ENCODE measurements around the gene KCNH2.

The KCNH2 gene

DNA sequence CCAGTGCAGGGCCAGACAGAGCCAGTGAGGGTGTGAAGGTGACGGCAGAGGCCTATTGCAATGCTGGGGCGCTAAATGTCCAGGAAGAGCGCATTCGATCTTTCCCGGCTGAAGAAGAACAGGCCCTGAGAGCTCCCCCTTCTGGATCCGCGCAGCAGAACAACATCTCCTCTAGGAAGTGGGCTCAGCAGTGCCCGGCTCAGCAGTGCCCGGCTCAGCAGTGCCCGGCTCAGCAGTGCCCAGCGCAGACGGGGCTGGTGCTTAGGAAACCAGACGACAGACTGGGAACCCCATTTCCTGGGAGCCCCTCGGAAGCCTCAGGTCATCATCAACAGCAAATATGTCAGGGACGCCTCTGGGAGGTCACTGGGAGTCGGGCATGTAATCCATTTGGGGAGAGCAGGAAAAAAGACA is 8.0 kb upstream of the KCNH2 start:
- TF ChIP-seq, protein P1, sequence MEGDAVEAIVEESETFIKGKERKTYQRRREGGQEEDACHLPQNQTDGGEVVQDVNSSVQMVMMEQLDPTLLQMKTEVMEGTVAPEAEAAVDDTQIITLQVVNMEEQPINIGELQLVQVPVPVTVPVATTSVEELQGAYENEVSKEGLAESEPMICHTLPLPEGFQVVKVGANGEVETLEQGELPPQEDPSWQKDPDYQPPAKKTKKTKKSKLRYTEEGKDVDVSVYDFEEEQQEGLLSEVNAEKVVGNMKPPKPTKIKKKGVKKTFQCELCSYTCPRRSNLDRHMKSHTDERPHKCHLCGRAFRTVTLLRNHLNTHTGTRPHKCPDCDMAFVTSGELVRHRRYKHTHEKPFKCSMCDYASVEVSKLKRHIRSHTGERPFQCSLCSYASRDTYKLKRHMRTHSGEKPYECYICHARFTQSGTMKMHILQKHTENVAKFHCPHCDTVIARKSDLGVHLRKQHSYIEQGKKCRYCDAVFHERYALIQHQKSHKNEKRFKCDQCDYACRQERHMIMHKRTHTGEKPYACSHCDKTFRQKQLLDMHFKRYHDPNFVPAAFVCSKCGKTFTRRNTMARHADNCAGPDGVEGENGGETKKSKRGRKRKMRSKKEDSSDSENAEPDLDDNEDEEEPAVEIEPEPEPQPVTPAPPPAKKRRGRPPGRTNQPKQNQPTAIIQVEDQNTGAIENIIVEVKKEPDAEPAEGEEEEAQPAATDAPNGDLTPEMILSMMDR (IDR thresholded peaks at IDR 0.05): no peak
- no peak overlapping the region for H3K4me3 ChIP-seq (ENCODE audit: low read depth in 1 of 2, low read length in 1 of 2)
- no peak overlapping the region for H3K27ac ChIP-seq
- no peaks in the 10 kb centered on the region for H3K36me3 ChIP-seq
- H3K9me3 ChIP-seq: no peaks in the 10 kb centered on the region
- H3K4me1 ChIP-seq (ENCODE audit: control insufficient read depth in 1 of 2, insufficient read depth in 1 of 2, low read depth in 1 of 2, low read length in 1 of 2): no peaks in the 10 kb centered on the region
- peaks cover 100% of the 10 kb centered on the region for H3K27me3 ChIP-seq

DNA sequence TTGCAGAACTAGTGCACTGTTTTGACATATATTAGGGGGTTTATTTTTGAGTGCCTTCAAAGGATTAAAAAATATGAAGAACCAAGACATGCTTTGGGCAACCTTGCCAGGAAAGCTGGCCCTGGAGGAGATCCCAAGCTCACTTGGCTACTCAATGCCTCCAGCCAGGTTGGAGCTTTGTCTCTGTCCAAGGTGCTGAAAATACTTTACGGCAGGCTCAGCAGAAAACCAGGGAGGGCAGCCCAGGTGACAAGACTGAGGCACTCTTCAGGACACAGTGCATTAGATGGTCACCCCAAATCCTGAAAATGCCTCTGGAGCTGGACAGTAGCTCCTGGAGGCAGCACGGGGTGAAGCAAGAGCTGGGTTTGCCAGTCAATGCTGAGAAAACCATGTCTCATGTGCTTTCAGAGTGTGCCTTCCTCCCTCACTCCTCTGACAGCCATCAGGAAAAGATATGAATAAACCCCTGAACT is 5.8 kb upstream of the KCNH2 start:
- H3K36me3 ChIP-seq: no peaks in the 10 kb centered on the region
- H3K4me3 ChIP-seq (ENCODE audit: low read depth in 1 of 2, low read length in 1 of 2): no peak overlapping the region
- H3K4me1 ChIP-seq (ENCODE audit: control insufficient read depth in 1 of 2, insufficient read depth in 1 of 2, low read depth in 1 of 2, low read length in 1 of 2): no peaks in the 10 kb centered on the region
- peaks cover 100% of the 10 kb centered on the region for H3K27me3 ChIP-seq
- TF ChIP-seq, protein P1 (IDR thresholded peaks at IDR 0.05): no peak
- no peak overlapping the region for H3K27ac ChIP-seq
- H3K9me3 ChIP-seq: no peaks in the 10 kb centered on the region

DNA sequence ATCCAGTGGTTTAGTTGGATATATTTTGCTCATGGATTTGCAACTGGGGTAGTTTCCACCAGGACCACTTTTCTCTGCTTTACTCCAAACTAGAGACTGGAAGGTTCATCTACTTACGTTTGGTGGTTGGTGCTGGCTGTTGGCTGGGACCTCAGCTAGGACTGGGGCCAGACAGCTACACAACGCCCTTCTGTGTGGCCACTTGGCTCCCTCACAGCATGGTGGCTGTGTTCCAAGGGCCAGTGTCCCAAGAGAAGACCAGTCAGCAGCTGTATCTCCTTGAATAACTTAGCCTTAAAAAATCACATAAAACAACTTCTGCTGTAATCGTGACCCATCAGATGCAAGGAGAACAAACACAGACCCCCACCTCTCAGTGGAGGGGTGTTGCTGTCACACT is 4.2 kb upstream of the KCNH2 start:
- no peaks in the 10 kb centered on the region for H3K36me3 ChIP-seq
- no peaks in the 10 kb centered on the region for H3K9me3 ChIP-seq
- H3K27ac ChIP-seq: no peak overlapping the region
- H3K27me3 ChIP-seq: peaks cover 98% of the 10 kb centered on the region
- TF ChIP-seq, protein P1 (IDR thresholded peaks at IDR 0.05): no peak
- no peaks in the 10 kb centered on the region for H3K4me1 ChIP-seq (ENCODE audit: control insufficient read depth in 1 of 2, insufficient read depth in 1 of 2, low read depth in 1 of 2, low read length in 1 of 2)
- no peak overlapping the region for H3K4me3 ChIP-seq (ENCODE audit: low read depth in 1 of 2, low read length in 1 of 2)

DNA sequence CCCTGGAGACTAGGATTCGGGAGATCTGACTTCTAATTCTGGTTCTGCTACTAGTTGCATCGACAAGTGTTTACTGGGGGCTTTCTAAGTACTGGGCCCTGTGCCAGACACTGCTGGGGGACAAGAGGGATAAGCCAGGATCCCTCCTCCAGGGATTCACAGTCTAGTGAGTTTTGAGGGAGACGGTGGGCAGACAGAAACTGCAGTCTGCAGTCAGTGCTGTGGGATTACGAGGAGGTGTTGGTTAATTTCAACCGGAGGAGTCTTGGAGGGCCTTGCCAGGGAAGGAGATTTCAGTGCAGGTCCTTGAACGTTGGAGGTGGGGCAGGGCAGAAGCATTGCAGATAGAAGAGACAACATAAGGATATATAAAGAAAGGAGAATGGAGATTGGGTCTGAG is 3.5 kb upstream of the KCNH2 start:
- H3K36me3 ChIP-seq: no peaks in the 10 kb centered on the region
- no peak overlapping the region for H3K4me3 ChIP-seq (ENCODE audit: low read depth in 1 of 2, low read length in 1 of 2)
- TF ChIP-seq, protein P1 (IDR thresholded peaks at IDR 0.05): no peak
- H3K27ac ChIP-seq: no peak overlapping the region
- no peaks in the 10 kb centered on the region for H3K9me3 ChIP-seq
- H3K4me1 ChIP-seq (ENCODE audit: control insufficient read depth in 1 of 2, insufficient read depth in 1 of 2, low read depth in 1 of 2, low read length in 1 of 2): no peaks in the 10 kb centered on the region
- peaks cover 98% of the 10 kb centered on the region for H3K27me3 ChIP-seq

DNA sequence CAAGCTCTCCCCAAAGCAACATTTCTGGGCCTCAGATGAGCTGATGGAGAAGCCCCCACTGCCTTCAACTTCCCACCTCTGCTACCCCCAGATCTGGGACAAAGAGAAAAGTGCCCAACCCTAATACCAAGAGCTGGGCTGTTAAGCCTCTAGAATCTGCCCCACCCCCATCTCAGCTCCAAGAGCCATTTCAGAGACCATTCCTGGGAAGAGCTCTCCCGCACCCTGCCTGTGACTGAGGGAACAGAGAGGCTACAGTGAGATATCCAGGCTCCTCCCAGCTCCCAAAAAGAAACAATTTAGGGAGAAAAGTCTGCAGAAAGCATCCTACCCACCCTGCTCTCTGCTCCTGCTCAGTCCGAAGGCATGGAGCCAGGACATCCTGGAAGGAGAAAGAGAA is 2.5 kb upstream of the KCNH2 start:
- peaks cover 98% of the 10 kb centered on the region for H3K27me3 ChIP-seq
- no peaks in the 10 kb centered on the region for H3K4me1 ChIP-seq (ENCODE audit: control insufficient read depth in 1 of 2, insufficient read depth in 1 of 2, low read depth in 1 of 2, low read length in 1 of 2)
- H3K4me3 ChIP-seq (ENCODE audit: low read depth in 1 of 2, low read length in 1 of 2): no peak overlapping the region
- H3K9me3 ChIP-seq: no peaks in the 10 kb centered on the region
- TF ChIP-seq, protein P1 (IDR thresholded peaks at IDR 0.05): no peak
- no peak overlapping the region for H3K27ac ChIP-seq
- H3K36me3 ChIP-seq: no peaks in the 10 kb centered on the region
